NCI-H2227 (cell line): ENCODE results near the gene SNRPD2.
A peak's percentile ranks its signal among the peaks of the same experiment; 100 is the strongest.

Experiments
- DNase-seq: peaks from one replicate; lab custom pipeline; 2025; ENCODE audit not compliant: unreplicated experiment; lab: John Stamatoyannopoulos, UW

The SNRPD2 gene

DNA sequence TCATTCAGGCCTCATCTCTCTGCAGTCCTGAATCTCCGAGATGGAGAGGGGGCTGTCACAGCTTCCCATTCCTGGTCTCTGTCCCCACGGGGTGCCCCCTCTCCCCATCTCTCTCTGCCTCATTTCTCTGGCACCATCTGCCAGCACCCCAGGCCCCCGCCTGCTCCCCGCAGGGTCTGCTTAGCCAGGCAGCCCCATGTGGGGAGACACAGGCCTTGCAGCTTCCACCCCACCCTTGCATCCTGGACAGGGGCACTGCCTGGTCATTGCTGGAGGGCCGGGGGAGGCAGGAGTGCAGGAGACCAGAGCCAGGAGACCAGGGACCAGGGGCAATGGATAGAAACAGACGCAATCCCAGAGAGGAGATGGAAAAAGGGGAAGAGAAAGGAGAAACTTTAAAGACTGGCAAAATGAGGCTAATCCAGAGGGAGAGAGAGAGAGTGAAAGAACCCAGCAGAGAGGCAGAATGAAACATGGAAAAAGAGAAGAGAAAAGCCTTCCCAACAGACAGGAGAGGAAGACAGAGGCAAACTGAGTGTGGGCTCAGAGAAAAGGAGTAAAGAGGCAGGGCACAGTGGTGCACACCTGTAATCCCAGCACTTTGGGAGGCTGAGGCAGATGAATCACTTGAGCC lies 32.5 kb downstream of the SNRPD2 start:
- DNase-seq = no peak

DNA sequence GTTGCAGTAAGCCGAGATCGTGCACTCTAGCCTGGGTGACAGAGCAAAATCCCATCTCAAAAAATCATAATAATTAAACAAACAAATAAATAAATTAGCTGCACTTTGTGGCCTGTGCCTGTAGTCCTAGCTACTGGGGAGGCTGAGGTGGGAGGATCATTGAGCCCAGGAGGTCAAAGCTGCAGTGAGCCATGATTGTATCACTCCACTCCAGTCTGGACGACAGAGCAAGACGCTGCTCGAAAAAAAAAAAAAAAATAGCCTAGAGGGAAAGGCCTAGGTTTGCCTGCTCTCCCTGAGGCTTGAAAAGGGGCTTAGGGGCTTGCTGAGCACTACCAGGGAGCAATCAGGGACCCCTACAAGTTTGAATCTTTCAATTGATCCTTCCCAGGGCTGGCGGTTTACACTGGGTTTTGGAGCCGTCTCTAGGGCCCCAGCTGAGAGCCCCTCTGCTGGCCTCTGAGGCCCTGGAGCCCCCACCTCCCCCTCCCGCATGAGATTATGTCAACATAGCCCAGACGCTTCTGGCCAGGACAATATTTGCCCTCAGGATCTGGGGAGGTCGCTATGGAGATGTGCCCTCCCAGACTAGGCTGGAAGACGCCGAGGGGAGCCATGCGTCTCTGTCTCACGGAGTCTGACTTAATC lies 34.1 kb downstream of the SNRPD2 start:
- no peak for DNase-seq

DNA sequence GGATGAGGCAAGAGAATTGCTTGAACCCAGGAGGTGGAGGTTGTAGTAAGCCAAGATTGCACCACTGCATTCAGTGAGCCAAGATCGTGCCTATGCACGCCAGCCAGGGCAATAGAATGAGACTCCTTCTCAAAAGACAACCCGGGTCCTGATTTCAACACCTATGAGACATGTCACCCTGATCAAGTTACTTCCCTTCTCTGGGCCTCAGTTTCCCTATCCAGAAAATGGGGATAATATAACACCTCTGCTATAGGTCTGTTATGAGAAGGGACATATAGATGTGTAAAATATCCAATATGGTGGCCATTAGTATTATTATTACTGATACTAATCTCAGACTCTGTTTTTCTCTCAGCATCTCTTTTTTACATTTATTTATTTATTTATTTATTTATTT lies 36.7 kb downstream of the SNRPD2 start:
- no peak for DNase-seq

DNA sequence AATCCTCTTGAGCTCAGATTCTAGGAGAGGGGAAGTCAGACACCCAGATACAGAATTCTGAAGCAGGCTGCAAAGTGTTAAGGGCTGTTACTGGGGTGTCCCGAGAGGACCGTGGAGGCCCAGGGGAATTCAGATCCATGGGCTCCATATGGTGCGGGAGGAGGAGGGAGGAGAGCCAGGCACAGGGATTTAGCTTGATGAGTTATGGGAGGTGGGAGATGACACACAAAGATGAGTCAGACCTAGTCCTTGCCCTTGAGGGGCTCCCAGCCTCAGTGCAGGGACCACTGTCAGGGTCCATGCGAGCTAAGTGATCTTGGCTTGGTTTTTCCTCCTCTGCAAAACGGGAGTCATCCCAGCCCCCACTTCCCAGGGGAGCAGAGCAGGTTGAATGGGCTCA lies 38.1 kb downstream of the SNRPD2 start:
- no peak for DNase-seq

DNA sequence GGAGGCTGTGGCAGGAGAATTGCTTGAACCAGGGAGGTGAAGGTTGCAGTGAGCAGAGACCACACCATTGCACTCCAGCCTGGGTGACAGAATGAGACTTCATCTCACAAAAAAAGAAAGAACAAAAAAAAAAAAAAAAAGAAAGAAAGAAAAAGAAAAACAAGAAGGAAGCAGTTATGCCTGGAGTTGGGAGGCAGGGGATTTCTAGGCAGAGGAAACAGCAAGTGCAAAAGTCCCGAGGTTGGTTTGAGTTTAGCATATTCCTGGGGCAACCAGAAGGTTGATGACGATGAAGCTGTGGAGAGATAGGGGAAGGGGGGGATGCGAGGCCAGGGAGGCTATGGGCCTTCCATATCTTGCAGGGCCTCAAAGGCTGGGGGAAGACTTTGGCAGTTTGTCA lies 41.0 kb downstream of the SNRPD2 start:
- no peak for DNase-seq

DNA sequence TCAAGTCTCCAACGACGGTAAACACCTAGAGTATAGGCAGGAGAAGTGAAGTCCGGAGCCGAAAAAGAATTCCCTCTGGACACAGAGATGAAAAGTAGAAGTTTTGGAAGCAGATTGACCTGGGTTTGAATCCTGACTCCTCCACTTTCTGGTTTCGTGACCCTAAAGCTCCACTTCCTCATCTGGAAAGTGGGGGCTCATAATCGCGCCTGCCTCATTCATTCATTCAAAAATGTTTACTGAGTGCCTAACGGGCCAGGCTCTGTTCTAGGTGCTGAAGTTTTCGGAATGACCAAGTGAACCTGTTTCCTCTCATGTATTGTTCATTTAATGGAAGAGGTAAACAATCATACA lies 45.4 kb downstream of the SNRPD2 start:
- DNase-seq = no peak

DNA sequence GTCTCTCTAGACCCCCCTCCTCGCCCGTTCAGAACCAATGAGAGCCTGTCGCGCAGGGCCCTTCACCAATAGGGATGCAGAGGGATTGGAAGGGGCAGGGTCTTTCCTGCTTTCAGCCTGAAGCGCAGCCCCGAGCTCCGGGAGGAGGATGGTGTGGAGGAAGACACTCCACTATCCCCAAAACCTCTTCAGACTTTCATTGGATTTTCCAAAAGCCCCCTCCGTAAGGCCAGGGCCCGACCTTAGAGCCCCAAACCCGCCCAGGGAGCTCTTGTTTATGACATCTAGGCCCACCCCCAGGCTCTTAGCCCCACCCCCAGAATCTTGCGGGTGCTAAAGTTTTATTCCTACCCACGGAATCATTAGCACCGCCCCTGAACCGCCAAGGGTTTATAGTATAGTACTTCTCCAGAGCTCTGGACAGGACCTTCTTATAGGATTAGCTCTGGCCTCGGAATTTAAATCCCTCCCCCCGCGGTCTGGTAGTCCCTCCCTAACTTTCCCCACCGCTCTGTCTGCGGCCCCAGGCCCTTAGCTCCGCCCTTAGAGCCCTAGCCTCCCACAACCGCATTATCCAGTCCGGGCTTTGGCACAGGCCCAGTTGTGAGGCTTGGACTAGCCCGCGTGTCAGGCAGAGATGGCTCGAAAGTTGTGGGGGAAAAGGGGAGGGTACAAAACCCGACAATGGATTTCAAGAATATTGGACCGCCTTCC lies 46.0 kb downstream of the SNRPD2 start:
- DNase-seq = peak; percentile 94

DNA sequence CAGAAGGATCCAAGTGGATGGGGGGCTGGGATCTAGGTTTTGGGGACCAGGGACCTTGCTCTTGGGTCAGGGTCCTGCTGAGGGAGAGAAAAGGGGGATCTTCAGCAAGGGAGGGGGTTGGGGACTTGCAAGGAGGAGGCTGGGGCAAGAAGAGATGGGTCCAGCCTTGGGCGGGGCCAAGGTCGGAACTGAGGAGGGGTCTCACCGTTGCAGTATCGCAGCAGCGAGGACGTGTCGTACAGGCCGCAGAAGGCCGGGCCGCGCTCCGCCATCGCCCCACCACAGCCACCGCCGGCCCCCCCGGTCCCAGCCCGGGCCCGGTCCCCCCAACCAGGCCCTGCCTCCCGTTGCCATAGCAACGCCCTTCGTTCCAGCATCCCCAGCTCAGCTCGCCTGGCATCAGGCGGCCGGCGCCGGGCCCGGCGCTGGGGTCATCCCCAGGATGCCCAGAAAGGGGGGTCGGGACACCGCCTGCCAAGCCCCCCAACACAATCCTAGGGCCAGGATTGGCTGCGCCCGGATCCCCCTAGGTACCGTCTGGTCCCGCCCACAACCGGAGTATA lies 46.6 kb downstream of the SNRPD2 start:
- no peak for DNase-seq

DNA sequence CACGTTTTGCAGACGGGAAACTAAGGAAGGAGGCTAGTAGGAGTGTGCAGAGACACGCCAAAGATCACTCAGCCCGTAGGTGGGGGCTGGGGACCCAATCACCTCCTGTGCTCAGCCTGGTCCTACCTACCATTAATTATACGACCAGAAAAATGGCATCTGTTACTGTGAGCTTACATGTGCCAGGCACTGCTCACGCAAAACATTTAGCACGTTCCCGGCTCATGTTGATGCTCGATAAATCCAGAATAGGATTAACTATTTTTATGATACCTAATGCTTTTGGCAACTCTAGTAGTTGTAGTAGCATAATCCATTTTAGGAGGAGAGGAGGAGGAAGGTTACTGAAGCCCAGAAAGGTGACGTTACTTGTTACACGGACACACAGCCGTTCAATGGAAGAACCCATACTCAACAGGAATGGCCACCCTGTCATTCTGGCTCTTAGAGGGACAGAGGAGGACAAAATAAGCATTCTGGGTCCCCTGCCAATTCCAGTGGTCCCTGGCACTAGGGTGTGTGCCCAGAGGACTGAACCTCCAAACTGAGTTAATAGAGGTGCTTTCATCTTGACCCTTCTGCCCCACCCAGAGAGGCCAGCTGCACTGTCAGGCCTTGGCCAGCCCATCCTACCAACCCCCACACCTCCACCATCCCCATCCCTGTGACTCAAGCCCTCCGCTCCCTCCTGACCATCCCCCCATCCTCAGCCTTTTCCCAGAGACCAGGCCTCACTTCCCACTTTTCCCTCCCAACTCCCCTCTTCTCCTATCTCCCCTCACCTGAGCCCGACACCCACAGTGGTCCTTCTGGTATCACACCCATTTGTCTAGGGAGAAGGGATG lies 47.6 kb downstream of the SNRPD2 start:
- DNase-seq = no peak

DNA sequence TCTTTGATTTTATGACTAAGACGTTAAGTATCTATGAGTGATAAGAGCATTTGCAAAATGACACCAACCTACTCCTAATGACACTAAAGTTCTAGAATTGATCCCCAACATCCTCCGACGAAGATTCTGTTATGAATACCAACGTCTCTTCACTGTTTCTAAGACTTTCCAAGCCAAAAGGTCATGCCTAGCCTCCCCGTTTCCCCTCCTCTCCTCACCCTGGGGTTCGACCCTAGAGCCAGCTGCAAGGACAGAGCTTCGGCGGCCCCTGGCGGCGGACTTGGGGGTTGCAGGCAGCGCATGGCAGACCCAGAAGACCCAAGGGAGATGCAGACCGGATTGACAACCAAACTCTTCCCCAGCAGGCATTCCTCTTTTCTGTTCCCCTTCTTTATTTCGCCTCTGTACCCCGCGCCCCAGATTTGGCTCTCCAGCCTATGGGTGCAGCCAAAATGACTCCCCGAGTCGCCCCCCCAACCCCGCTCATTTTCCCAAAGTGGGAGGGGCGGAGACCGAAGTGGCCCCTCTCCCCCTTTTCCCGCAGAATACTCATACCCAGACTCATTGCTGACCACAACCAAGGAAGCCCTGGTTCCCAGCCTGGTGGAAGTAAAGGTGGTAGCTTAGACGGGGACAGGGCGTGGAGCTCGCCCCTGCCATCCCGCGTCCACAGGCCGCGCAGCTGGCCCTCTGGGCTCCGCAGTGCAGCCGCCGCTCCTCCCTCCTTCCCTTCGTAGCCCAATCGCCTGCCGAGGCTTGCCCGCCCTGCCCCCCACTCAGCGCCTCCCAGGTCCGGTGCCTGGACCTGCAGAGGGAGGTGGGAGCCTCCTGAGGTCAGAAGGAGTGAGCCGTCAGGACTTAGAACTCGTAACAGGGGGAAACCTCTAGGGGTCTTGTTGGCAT lies 48.5 kb downstream of the SNRPD2 start:
- DNase-seq = peak; percentile 69

DNA sequence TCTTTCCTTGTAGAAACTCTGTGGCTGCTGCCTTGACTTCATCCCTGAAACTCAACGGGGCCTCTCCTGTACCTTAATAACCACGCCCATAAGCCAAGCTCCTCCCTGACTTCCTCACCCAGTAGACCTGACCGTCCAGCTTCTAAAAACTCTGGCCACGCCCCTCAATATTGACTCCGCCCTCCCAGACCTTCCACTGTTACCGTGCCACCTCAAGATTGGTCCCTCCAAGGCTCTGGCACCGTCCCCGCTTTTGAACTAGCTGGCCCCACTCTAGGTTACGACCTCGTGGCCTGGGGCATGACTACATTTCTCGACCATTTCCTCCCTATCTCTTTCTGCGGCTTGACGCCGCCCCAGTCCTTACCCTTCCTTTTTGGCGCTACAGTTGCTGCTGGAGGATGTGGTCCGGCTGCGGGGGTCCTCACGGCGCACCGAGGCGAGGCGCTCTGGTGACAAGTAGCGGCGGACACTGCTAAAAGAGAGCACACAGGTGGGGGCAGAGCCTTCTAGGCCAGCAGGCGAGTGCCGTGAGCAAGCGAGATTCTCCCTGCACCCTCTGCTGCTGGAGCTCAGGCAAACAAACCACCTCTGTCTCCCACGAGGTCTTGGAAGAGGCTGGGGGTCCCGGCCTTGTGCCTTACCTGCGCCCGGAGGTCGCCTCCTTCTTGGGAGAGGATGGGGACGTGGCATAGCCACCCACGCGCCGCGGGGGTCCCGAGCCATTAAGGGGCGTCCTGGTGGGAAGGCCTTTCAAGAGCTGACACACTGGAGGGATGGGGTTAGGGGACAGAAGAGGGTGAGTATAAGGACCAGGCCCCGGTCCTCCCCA lies 50.3 kb downstream of the SNRPD2 start:
- DNase-seq = no peak

DNA sequence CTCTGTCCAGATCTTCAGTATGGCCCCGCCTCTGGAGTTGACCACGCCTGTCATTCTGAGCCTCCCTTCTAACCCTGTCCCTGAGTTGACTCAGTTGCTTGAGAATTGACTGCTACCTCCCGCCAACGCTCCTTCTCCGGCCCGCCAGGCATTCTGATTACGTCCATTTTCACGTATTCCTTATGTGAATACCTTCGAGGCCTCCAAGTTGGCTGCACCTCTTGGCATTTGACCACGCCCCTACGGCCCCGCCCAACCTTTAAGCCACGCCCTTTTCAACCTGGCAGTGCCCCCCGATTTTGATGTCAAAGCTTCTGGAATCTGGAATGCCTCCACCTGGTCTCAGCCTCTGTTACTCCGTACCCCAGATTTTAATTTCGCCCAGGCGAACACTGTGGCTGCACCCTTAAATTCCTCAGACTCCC lies 50.9 kb downstream of the SNRPD2 start:
- no peak for DNase-seq

DNA sequence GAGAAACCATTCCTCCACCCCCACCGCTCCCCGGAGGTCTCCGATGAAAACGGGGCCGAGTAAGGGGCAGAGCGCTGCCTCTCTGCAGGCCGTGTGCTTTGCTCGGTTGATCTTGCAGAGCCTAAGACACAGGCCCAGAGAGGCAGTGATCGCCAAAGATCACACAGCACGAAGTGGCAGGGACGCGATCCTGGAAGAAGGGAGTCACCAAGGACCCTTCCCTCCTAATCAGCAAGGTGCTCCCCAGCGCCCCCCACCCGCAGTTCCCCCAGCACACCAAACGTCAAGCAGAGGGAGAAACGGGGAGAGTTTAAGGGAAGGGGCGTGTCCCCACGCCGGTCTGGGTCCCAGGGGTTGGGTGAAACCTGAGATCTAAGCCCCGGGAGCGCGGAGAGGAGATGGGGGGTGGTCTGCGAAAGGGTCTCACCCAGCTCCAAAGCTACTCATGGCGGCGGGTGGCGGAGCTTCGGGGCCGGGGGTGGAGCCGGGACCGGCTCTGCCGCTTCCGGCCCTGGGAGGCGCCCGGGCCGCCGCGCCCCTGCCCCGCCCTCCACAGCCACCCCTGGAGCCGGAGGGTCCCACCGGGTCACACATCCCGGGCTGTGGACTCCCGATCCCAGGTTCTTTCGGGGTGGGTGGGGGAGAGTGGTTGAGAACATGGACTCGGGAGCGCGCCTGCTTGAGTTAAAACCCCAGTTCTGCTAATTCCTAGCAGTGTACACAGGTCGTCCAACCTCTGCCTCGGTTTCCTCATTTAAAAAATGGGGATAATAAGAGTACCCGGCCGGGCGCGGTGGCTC lies 52.6 kb downstream of the SNRPD2 start, which contains the start of gene EML2:
TSS of gene EML2 (minus strand) at position 468 of the 800 bp plus-strand sequence. CDS start at position 447, 21 bp downstream.
- no peak for DNase-seq

DNA sequence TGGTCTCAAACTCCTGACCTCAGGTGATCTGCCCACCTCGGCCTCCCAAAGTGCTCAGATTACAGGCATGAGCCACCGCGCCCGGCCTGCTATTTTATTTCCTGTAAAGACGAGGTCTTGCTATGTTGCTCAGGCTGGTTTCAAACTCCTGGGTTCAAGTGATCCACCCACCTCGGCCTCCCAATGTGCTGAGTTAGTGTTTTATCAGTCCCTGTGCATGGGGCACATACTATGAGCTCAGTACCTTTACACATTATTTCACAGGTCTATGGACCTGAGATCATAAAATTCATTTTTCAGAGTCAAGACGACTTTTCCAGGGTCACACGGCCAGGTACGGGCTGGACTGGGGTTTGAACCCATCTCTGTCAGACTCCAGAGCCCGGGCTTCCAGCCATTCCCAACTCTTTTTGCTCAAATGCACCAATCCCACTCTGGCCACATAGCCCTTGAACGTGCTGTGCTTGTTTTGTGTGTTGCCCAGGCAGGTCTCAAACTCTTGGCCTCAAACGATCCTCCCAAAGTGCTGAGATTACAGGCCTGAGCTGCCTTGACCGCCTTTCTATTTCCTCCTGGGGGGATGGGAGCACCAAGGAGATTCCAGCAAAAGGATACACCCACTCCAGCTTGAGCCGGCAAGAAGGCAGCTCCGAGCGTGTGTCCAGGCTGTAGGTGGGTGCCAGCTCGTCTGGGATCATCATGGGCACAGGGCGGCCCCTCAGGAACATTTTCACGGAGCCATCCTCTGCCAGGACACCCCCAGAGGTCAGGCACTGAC lies 53.7 kb downstream of the SNRPD2 start:
- no peak for DNase-seq
